Measurements from ENCODE around the gene XXYLT1.

XXYLT1 gene

DNA sequence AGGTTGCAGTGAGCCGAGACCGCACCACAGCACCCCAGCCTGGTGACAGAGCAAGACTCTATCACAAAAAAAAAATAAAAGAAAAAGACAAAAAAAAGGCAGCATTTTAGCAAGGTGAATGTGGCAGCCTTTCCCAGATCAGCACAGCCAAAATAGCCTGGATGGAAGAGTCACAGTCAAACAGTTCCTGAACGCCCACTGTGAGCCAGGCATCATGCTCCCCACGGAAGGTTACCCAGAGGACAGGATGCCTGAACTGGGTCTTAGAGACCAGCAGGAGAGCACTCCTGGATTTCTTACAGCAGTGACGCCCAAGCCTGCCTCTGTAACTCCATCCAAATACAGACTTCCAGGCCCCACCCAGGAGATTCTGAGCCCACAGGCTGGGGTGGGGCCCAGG, 4.5 kb downstream of the XXYLT1 start:
- no peak for DNase-seq

- no peak for DNase-seq
Measured at GRCh38 chr3:195265363-195265976, 5.5 kb downstream of the XXYLT1 start.

GRCh38 chr3:195263925-195264600, 6.9 kb downstream of the XXYLT1 start:
- DNase-seq, result no peak

DNA sequence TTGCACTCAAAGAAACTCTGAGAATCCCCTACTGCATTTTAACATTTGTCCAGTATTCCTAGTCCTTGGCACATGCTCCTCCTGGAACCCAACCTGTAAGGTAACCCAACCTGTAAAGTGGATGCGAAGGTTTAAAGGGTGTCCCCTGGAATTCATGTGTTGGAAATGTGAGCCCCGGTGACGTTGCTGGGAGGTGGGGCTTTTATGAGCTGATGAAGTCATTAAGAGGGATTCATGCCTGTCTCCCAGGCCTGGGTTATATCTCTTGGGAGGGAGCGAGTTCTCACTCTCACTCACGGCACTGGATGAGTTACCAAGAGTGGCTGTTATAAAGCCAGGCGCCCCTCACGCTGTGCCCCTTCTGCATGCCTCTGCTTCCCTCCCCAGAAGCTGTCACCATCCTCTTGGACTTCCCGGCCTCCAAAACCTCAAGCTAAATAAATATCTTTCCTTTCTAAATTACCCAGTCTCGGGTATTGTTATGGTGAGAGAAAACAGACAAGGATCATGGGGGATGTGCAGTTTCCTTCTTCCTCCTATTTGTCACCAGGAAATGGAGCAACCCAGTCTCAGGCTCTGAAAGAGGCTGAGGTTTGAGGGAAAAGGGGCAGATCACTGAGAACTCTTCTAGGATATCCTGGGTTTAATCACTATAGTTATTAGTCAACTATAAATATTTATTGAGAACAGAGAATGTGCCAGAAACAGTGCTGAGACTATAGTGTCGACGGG, 7.6 kb downstream of the XXYLT1 start:
- DNase-seq, result peak; percentile 48

GRCh38 chr3:195261925-195262324, 9.0 kb downstream of the XXYLT1 start:
- no peak for DNase-seq

- peak; percentile 33 for DNase-seq
Measured at GRCh38 chr3:195260280-195260905, 10.6 kb downstream of the XXYLT1 start.

DNA sequence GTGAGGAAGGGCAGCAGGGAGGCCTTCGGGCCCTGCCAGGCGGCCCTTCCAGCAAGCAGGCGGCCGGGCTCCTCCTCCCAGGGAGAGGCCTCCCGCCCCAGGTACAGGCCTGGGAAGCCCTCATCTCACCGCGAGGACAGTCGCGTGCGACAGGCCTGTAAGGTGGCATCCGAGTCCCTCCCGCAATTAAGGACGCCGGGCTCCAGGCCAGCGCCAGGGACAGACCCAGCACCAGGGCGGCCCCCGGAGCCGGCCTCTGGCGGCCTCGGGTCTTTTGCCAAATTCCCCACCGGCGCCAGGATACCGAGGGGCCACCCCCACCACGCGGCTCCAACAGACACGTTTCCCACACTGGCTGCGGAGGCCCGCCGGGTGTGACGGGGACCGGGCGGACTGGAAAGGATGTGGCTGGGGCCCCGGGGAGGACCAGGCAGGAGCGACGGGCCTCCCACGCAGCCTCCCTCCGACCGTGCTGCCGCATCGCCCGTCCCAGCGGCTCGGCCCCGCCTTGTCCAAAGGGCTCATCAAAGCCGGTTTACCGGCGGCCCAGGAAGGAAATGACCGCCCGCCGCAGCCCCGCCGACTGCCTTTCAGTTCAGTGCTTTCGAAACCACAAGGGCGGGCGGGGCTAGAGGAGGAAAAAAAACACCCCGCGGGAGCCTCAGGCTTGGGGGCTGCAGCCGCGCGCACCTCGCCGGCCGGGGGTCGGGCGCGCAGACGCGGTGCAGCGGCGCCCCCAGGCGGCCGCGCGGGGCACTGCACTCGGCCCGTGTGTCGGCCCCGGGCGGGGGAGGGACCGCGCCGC, 11.3 kb downstream of the XXYLT1 start:
- peak; percentile 94 for DNase-seq

GRCh38 chr3:195259154-195259474, 11.8 kb downstream of the XXYLT1 start:
- DNase-seq, result no peak

GRCh38 chr3:195258449-195259153, 12.4 kb downstream of the XXYLT1 start:
- DNase-seq, result no peak

- no peak for DNase-seq
Measured at GRCh38 chr3:195257454-195258448, 13.2 kb downstream of the XXYLT1 start.

DNA sequence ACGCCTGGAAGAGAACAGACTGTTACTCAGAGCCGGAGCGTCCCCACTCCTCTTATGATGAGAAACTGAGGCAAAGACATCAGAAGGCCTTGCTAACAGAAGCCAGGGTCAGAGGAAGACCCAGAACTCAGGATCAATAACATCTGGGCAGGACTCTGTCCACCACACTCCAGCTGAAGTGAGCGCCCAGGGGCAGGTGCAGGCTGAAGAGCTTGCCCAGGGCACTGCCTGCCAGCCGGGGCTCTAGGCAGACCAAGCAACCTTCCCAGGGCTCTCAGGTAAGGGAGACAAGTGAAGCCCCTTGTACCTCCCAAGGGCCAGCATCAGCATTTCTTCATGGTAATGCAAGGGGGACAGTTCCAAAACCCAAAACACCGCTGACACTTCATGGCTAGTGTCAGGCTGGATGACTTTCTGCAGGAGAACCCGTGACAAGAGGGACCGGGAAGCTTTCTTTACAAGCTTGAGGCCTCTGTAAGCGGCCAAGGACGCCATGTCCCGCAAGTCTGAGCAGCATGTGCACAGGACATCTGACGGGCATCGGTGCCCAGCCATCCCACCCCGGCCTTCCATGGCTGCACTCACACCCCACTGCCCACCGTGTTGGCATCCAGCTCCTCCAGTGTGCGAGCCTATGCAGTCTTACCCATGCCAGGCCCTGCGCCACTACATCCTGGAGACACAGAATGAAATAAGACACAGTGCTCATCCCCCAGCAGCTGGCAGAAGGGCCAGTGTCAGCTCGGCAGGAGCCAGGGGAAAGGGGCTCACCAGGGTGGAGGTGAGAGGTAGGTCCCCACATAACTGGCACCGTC, 14.1 kb downstream of the XXYLT1 start:
- no peak for DNase-seq

DNA sequence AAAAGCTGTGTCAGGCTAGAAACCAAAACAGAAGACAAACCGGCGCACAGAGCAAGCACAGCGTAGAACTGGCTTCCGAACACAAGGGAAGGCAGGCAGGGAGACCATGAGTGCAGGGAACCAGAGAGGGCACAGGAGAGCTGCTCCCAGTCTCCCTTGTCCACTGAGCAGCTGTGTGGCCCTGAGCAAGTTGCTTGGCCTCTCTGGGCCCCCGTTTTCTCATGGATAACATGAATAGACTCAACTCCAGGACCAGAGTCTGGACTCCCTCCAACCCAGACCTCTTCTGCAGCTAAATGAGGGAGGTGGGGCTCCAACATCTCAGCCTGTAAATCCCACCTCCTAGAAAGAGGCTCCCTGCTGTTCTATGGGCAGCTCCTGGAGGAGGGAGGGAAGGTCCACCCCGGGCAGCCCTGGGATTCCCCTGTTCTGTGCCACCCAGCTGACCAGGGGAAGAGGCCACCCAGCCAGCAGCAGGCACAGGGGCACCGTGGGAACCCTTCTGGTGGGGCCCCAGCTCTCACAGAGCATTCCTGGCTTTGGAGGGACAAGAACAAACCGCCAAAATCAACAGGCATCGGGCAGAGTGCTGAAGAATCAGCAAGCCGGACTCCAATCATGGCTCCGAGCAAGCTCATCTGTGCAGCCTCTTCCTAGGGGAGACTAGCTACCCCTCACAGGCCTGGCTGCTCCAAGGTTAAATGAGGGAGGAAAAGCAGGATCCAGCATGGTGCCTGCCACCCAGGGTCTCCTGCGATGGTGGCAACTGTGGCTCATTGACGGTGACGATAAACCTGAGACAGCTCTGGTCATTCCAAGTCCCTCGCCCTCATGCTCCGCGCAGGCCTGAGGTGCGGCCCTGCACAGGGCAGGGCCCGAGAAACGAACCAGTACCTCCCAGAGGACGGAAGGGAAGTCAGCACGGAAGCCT, 15.1 kb downstream of the XXYLT1 start:
- DNase-seq, result no peak

DNA sequence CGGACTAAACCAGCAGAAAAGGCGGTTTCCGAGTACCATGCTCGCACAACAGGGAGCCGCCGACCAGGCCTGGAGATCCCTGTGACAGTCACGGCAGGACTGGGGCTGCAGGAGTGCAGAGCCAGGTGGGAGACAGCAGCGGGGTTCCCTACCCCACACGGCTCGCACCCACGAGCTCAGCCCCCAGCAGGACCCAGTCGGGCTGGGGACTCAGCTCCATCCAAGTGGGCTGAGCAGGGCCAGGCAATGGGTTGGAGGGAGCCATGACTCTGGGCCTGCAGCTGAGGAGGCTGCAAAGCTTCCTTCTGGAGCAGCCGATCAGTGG, 15.8 kb downstream of the XXYLT1 start:
- no peak for DNase-seq

GRCh38 chr3:195254454-195255175, 16.3 kb downstream of the XXYLT1 start:
- DNase-seq, result no peak

GRCh38 chr3:195253923-195254432, 17.0 kb downstream of the XXYLT1 start:
- no peak for DNase-seq

DNA sequence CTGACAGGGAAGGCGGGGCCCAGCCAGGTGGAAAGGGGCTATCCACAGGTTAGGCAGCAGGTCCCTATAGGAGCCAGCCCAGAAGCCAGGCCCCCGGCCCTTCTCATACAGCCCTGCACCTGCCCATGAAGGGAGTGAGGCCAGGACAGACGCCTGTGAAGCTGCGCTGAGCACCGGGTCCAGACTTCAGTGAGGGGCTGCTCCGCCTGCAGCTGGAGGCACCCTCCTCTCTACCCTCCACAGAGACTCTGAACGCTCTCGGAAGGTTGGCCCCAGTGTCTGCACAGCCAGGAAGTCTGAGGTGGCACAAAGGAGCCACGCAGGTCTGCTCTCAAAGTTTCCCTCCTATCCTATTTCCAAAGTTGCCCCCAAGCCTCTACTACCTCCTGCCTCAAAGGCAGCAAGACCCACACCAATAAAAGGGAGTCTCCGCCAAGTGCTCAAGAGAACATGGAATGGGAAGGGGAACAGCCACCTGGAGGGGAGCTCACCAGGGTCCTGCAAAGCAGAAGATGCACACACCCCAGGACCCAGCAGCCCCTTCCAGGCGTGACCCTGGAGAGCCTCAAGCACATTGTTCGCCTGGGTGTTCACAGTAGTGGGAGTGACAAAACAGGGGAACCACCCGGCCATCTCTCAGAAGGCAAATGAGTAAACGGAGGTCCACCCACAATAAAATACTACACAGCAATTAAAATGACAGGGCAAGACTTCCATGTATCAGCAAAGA, 19.5 kb downstream of the XXYLT1 start:
- no peak for DNase-seq

- no peak for DNase-seq
Measured at GRCh38 chr3:195250473-195251251, 20.3 kb downstream of the XXYLT1 start.

Data from MV-4-11 (cell line).